ENCODE measurements around the gene ST3GAL2. TPM values are rescaled to one million over a fixed set of nuclear protein-coding genes. Genes with fewer than 3 reads are reported as not detected.
"Not testable (repeated sequence)": the region's sequence is repeated elsewhere in the genome, so short reads cannot be mapped to it uniquely, and the experiment has no call there.

ST3GAL2 gene
- total RNA-seq, 1 experiment from 2014 or later = 38.1 TPM

DNA sequence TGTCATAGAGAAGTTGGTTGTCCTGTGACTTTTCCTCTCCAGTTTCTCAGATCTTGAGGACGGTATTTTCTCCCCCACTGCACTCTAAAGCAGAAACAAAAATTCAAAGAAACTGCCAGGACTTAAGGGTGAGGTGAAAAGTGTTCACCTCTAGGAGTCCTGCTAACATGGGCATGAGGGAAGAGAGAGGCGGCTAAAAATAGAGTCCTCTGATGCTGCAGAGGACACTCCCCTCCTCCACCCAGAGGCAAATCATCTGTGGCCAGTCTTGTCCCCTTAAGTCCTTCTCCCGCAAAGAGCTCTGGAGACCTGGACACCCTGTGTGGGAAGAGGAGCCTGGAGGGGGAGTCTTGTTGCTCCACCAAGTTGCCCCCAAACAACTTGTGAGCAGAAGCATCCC lies 96.9 kb downstream of the ST3GAL2 start:
- DNase-seq (ENCODE audit: low read depth) = no peak

- no peak for DNase-seq (ENCODE audit: low read depth)
These were observed 97.3 kb downstream of the ST3GAL2 start for GRCh38 chr16:70341600-70341999.

GRCh38 chr16:70337814-70338213 lies 101.1 kb downstream of the ST3GAL2 start:
- no peak for DNase-seq (ENCODE audit: low read depth)

DNA sequence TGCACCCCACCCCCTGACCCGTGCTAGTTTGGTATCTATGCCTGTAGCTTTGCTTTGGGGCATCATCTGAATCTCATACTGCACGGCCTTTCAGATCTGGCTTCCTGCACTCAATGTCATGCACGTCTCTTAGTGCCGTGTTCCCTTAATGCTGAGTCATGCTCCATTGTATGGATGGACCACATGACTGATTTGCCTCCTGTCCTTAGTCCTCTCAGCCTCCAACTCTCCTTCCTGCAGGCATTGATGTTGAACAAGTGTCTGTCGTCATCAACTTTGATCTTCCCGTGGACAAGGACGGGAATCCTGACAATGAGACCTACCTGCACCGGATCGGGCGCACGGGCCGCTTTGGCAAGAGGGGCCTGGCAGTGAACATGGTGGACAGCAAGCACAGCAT lies 106.2 kb downstream of the ST3GAL2 start:
- not testable (repeated sequence) for DNase-seq (ENCODE audit: low read depth)

DNA sequence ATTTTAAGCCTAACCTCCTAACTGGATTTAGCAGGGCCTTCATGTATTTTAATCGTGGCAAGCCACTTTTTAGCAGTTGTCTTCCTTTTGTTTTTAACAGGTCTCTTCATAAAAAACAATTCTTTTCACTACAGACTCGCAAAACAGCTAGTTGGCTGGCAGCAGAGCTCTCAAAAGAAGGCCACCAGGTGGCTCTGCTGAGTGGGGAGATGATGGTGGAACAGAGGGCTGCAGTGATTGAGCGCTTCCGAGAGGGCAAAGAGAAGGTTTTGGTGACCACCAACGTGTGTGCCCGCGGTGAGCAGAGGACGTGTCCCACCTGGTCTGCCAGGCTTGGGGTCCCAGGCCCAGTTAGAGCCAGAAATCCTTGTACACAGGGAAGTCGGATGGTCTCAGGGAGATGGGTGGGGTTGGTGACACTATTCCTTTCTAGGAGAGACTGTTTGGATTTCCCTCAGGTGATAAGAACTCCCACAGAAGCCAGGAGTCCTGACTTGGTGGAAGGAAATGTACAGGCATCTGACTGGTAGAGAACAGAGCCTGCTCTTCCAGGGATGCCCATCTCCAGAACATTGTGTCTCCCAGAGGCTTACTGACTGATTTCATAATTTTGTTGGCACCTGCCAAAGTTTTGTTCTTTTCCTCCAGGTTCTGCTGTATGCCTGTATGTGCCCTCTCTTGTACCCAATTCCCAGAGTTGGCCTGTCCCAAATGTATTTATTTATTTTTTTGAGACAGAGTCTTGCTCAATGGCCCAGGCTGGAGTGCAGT lies 107.1 kb downstream of the ST3GAL2 start:
- DNase-seq (ENCODE audit: low read depth) = no peak

DNA sequence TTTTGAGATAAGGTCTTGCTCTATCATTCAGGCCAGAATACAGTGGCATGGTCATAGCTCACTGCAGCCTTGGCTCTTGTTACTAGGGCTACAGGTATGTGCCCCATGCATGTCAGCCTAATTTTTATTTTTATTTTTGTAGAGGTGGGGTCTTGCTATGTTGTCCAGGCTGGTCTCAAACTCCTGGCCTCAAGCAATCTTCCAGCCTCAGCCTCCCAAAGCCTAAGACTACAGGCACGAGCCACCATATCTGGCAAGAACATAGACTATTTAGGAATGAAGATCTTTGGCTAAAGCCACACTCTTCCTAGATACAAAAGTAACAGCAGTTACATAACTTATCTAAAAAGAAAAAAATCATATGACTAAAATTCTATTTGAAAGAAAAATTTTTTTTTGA lies 107.8 kb downstream of the ST3GAL2 start:
- DNase-seq (ENCODE audit: low read depth) = no peak

Small RNA genes lying within 50 kb of the gene (small RNA-seq; reads per million reads assigned to genes)
- gene RNU6-23P (0.80 reads per million, percentile 69 among the genes with 10 or more reads in this experiment), gene RPS27P26 (not detected)

Other genes starting within 250 kb of the ST3GAL2 start
- gene EXOSC6, start 187.2 kb downstream of the ST3GAL2 start, total RNA-seq (2014; rRNA removed; shearing (Covaris generic)) = 35.2 and 44.2 TPM in 2 replicates
- gene AARS1, start 149.6 kb downstream of the ST3GAL2 start, total RNA-seq (2014; rRNA removed; shearing (Covaris generic)) = 85.5 and 87.5 TPM in 2 replicates
- gene DDX19B, start 139.9 kb downstream of the ST3GAL2 start, total RNA-seq (2014; rRNA removed; shearing (Covaris generic)) = 21.2 and 36.3 TPM in 2 replicates
- gene DDX19A, start 92.2 kb downstream of the ST3GAL2 start, total RNA-seq (2014; rRNA removed; shearing (Covaris generic)) = 79.4 and 87.5 TPM in 2 replicates
- gene FCSK, start 15.5 kb upstream of the ST3GAL2 start, total RNA-seq (2014; rRNA removed; shearing (Covaris generic)) = 3.9 and 4.9 TPM in 2 replicates
- gene COG4, start 84.5 kb upstream of the ST3GAL2 start, total RNA-seq (2014; rRNA removed; shearing (Covaris generic)) = 52.8 and 63.4 TPM in 2 replicates
- gene SF3B3, start 84.7 kb upstream of the ST3GAL2 start, total RNA-seq (2014; rRNA removed; shearing (Covaris generic)) = 152 and 267 TPM in 2 replicates
- gene IL34, start 207.5 kb upstream of the ST3GAL2 start, total RNA-seq (2014; rRNA removed; shearing (Covaris generic)) = not detected in 2 replicates
- 16.0 and 21.1 TPM in 2 replicates for gene MTSS2, start 247.0 kb upstream of the ST3GAL2 start, total RNA-seq (2014; rRNA removed; shearing (Covaris generic))